GM12878 (cell line): Measurements from ENCODE around the gene NAP1L5. TPM values are rescaled to one million over a fixed set of nuclear protein-coding genes. Genes with fewer than 3 reads are reported as not detected.

Experiments
- ATAC-seq: fragments of 200-7000 bp; cut with Tn5 transposase; 3 replicates; pipeline ENCODE4 v1.9.1; 2020; ENCODE audit warnings: mild to moderate bottlenecking, moderate library complexity
- BruUV-seq: library from RNA; stranded (reverse); fragments of 400-500 nt; replicated peaks from 2 replicates; lab custom pipeline; 2021; lab: Mats Ljungman, UMichigan
- CTCF ChIA-PET: fragments of 300-600 bp; sonication (Branson Sonifier 250); formaldehyde crosslinking; extraction: SDS; loops from one replicate; lab custom pipeline; 2021; ENCODE audit warnings: inconsistent platforms; lab: Yijun Ruan, JAX
- POLR2A ChIA-PET: fragments of 350-600 bp; formaldehyde crosslinking; extraction: SDS; loops from one replicate; lab custom pipeline; 2021; ENCODE audit warnings: inconsistent platforms; lab: Charles Lee
- RAD21 ChIA-PET: fragments of 300-600 bp; sonication (Branson Sonifier 250); formaldehyde crosslinking; loops from one replicate; lab custom pipeline; 2023; ENCODE audit warnings: antibody characterized with exemption; ENCODE audit not compliant: unreplicated experiment; lab: Charles Lee
- SMC1A ChIA-PET: fragments of 300-600 bp; sonication (Branson Sonifier 250); formaldehyde crosslinking; loops from one replicate; lab custom pipeline; 2023; ENCODE audit not compliant: unreplicated experiment, uncharacterized antibody; lab: Charles Lee
- DNase-seq: peaks from one replicate; pipeline ENCODE4 v3.0.0-alpha.2; 2011; ENCODE audit warnings: low read depth, low spot score
- FAIRE-seq: peaks from 3 replicates; lab custom pipeline; 2011; peaks lifted over from hg19 to GRCh38; lab: Jason Lieb, UNC
- H2AFZ ChIP-seq: 2 replicates; pipeline ENCODE4 v1.6.0; 2011; ENCODE audit warnings: low read depth, low read length, control low read depth; ENCODE audit not compliant: control insufficient read depth
- H3K27ac ChIP-seq: 2 replicates; pipeline ENCODE4 v1.5.1; 2011; ENCODE audit warnings: control low read depth; ENCODE audit not compliant: control insufficient read depth, insufficient read depth
- H3K27me3 ChIP-seq, 2 experiments: replicated peaks in 1 of 2; 2 replicates each; pipeline versions ENCODE4 v1.6.0 to v1.6.1; 2011; ENCODE audit warnings: low read length in 1 of 2; ENCODE audit not compliant: control insufficient read depth in 2 of 2, insufficient read depth in 2 of 2
- H3K36me3 ChIP-seq, 2 experiments: 2 replicates each; pipeline ENCODE4 v1.5.1; 2011; ENCODE audit warnings: low read length in 1 of 2; ENCODE audit not compliant: control insufficient read depth in 2 of 2, insufficient read depth in 2 of 2
- H3K4me1 ChIP-seq: 2 replicates; pipeline ENCODE4 v1.6.1; 2011; ENCODE audit warnings: mild to moderate bottlenecking, low read length, moderate library complexity, mixed read lengths; ENCODE audit not compliant: control insufficient read depth, insufficient read depth
- H3K4me2 ChIP-seq: 2 replicates; pipeline ENCODE4 v1.6.0; 2011; ENCODE audit warnings: control low read depth; ENCODE audit not compliant: control insufficient read depth, insufficient read depth
- H3K4me3 ChIP-seq: fragments of 200-600 bp; sonication (generic); 2 replicates; pipeline ENCODE4 v1.5.1; 2016
- H3K79me2 ChIP-seq: 2 replicates; pipeline ENCODE4 v1.6.0; 2011; ENCODE audit warnings: low read length; ENCODE audit not compliant: control insufficient read depth, insufficient read depth
- H3K9ac ChIP-seq: 2 replicates; pipeline ENCODE4 v1.8.0; 2011; ENCODE audit warnings: low read length, control low read depth, mixed read lengths; ENCODE audit not compliant: control insufficient read depth, insufficient read depth
- H3K9me3 ChIP-seq: replicated peaks from 3 replicates; pipeline ENCODE4 v1.5.1; 2011; ENCODE audit warnings: mild to moderate bottlenecking, low read length; ENCODE audit not compliant: control insufficient read depth, insufficient read depth
- H4K20me1 ChIP-seq: 2 replicates; pipeline ENCODE4 v1.6.0; 2011; ENCODE audit not compliant: control insufficient read depth, insufficient read depth
- CHD2 ChIP-seq: IDR thresholded peaks from 2 replicates; pipeline ENCODE4 v1.6.1; 2011; ENCODE audit warnings: low read depth, low read length, improper control_type of control experiment, borderline replicate concordance
- DPF2 ChIP-seq: fragments of 450-650 bp; IDR thresholded peaks from 2 replicates; pipeline ENCODE4 v1.6.1; 2017; ENCODE audit warnings: mild to moderate bottlenecking
- EED ChIP-seq: sonication (generic); IDR thresholded peaks from 2 replicates; pipeline ENCODE4 v1.6.1; 2016; ENCODE audit warnings: antibody characterized with exemption, low read depth
- EGR1 ChIP-seq, 2 experiments: IDR thresholded peaks; 1 replicate in 1 of 2; 2 replicates in 1 of 2; pipeline ENCODE4 v1.6.1; 2011 to 2012; ENCODE audit warnings: low read depth in 2 of 2, low read length in 2 of 2, borderline replicate concordance in 1 of 2, mild to moderate bottlenecking in 1 of 2, moderate library complexity in 1 of 2
- FOS ChIP-seq: IDR thresholded peaks from 3 replicates; pipeline ENCODE4 v1.6.1; 2011; ENCODE audit warnings: borderline replicate concordance; ENCODE audit not compliant: insufficient read length; ENCODE audit errors: extremely low read depth
- FOXK2 ChIP-seq: fragments of 450-650 bp; IDR thresholded peaks from 2 replicates; pipeline ENCODE4 v1.6.1; 2017; ENCODE audit warnings: mild to moderate bottlenecking, moderate library complexity
- HDGF ChIP-seq: fragments of 450-650 bp; IDR thresholded peaks from 2 replicates; pipeline ENCODE4 v1.6.1; 2016; ENCODE audit warnings: antibody characterized with exemption
- KAT2A ChIP-seq: conservative IDR thresholded peaks from 2 replicates; pipeline ENCODE4 v1.6.1; 2011; ENCODE audit warnings: low read depth, low read length; ENCODE audit not compliant: control insufficient read depth
- MEF2A ChIP-seq: IDR thresholded peaks from 2 replicates; pipeline ENCODE4 v1.6.1; 2011; ENCODE audit warnings: low read depth, mild to moderate bottlenecking, low read length, moderate library complexity; ENCODE audit not compliant: insufficient read depth
- NKRF ChIP-seq: fragments of 450-650 bp; conservative IDR thresholded peaks from 2 replicates; pipeline ENCODE4 v1.6.1; 2017; ENCODE audit warnings: mild to moderate bottlenecking, moderate library complexity
- NRF1 ChIP-seq: conservative IDR thresholded peaks from 2 replicates; pipeline ENCODE4 v1.6.1; 2011; ENCODE audit warnings: mild to moderate bottlenecking, low read depth, low read length, improper control_type of control experiment
- PKNOX1 ChIP-seq: fragments of 450-650 bp; IDR thresholded peaks from 2 replicates; pipeline ENCODE4 v1.6.1; 2016; ENCODE audit warnings: mild to moderate bottlenecking
- RELA ChIP-seq: fragments of 450-650 bp; IDR thresholded peaks from 2 replicates; pipeline ENCODE4 v1.8.0; 2014; ENCODE audit warnings: borderline replicate concordance; ENCODE audit not compliant: partially characterized antibody
- SMAD5 ChIP-seq: IDR thresholded peaks from 2 replicates; pipeline ENCODE4 v1.6.1; 2016; ENCODE audit warnings: antibody characterized with exemption, low read depth
- SMARCA5 ChIP-seq: fragments of 450-650 bp; IDR thresholded peaks from 2 replicates; pipeline ENCODE4 v1.6.1; 2017; ENCODE audit warnings: mild to moderate bottlenecking
- STAT1 ChIP-seq: fragments of 450-650 bp; conservative IDR thresholded peaks from 2 replicates; pipeline ENCODE4 v1.6.1; 2014; ENCODE audit warnings: antibody characterized with exemption, mild to moderate bottlenecking
- TCF12 ChIP-seq: IDR thresholded peaks from 2 replicates; pipeline ENCODE4 v1.6.1; 2011; ENCODE audit warnings: low read depth, mild to moderate bottlenecking, low read length
- TCF7 ChIP-seq: IDR thresholded peaks from 2 replicates; pipeline ENCODE4 v1.6.1; 2014; ENCODE audit warnings: antibody characterized with exemption, borderline replicate concordance
- in situ Hi-C: fragments of 300-500 bp; cut with MboI; formaldehyde crosslinking; loops from 9 replicates; pipeline ENCODE4 v1.14.3; 2018; ENCODE audit warnings: mixed read lengths
- intact Hi-C: fragments of 100-400 bp; cut with micrococcal nuclease; formaldehyde crosslinking; loops from one replicate; pipeline ENCODE4 v1.14.2; 2022; ENCODE audit not compliant: unreplicated experiment
- polyA plus RNA-seq, 11 experiments: library from polyadenylated mRNA; depleted of rRNA in 4 of 11; unstranded in 6 of 11; stranded (reverse) in 5 of 11; fragments of >200 nt; fragmentation: Nextera tagmentation in 4 of 11; fragmentation: Illumina TruSeq in 1 of 11; extraction: Ambion mirVana in 4 of 11; extraction: Trizol in 1 of 11; gene quantifications; 1 replicate in 1 of 11; 2 replicates in 10 of 11; pipeline versions ENCODE4 v1.2.1 to v1.2.3, GENCODE V29; 2011 to 2016; ENCODE audit warnings: inconsistent platforms in 2 of 11, missing spikeins in 2 of 11, low read depth in 1 of 11
- total RNA-seq, 4 experiments: library from RNA; depleted of rRNA in 3 of 4; stranded (reverse); fragments of >200 nt in 3 of 4; fragmentation: Illumina TruSeq in 1 of 4; extraction: Trizol in 1 of 4; gene quantifications; 2 replicates each; pipeline versions ENCODE4 v1.2.1 to v1.2.3, GENCODE V29; 2013 to 2021
- TF ChIP-seq, protein P1 (sequence below): IDR thresholded peaks from 2 replicates; pipeline ENCODE4 v1.6.1; 2011; ENCODE audit warnings: borderline replicate concordance, low read depth, mild to moderate bottlenecking, moderate library complexity, low read length; ENCODE audit not compliant: insufficient read depth, poor library complexity, severe bottlenecking
- TF ChIP-seq, protein P2 (sequence below): fragments of 450-650 bp; IDR thresholded peaks from 2 replicates; pipeline ENCODE4 v1.6.1; 2017; ENCODE audit warnings: mild to moderate bottlenecking

Gene NAP1L5
- total and polyA plus RNA-seq, 10 of the 15 experiments (the other 5 are each of a cell fraction or from before 2014, with no cell fraction given): 2.1 to 5.3 (median 3.7) TPM

- FAIRE-seq: no peak
- no peak for ATAC-seq
- no peaks in the 10 kb centered on the region for H3K36me3 ChIP-seq
These were observed 37.8 kb downstream of the NAP1L5 start for GRCh38 chr4:88659890-88660208.

More at GRCh38 chr4:88659890-88660208, 37.8 kb downstream of the NAP1L5 start:
- BruUV-seq: no TSS peak
- no peak overlapping the region for H3K4me2 ChIP-seq
- no peaks in the 10 kb centered on the region for H3K4me1 ChIP-seq
- POLR2A ChIA-PET: no interaction called here
- H4K20me1 ChIP-seq: no peaks in the 10 kb centered on the region
- no peak overlapping the region for H3K9ac ChIP-seq
- H2AFZ ChIP-seq: no peak overlapping the region
- H3K4me3 ChIP-seq: no peak overlapping the region
- no peak overlapping the region for H3K27ac ChIP-seq
- RAD21 ChIA-PET: interaction anchor here (0.9 to 1.5 kb wide), 6 partner anchors 13 to 134 kb away, joined by 3 to 26 read pairs (median 8); no protein-coding TSS in a partner anchor
- H3K79me2 ChIP-seq: no peaks in the 10 kb centered on the region
- DNase-seq: no peak
- SMC1A ChIA-PET: interaction anchor here (0.7 to 1.4 kb wide), 6 partner anchors 9 to 133 kb away, joined by 3 to 30 read pairs (median 3); no protein-coding TSS in a partner anchor
- in situ Hi-C loops: loop anchor here (5.0 kb wide), 1 partner anchor 123 kb away; no protein-coding TSS in a partner anchor
- CTCF ChIA-PET: interaction anchor here (0.6 to 3.5 kb wide), 12 partner anchors 13 to 364 kb away, joined by 3 to 64 read pairs (median 6); partner anchors contain the start of genes HERC3 and PYURF
- intact Hi-C loops: loop anchor here (1.0 kb wide), 1 partner anchor 121 kb away; no protein-coding TSS in a partner anchor
- H3K27me3 ChIP-seq: no peaks in the 10 kb centered on the region
- H3K9me3 ChIP-seq: no peaks in the 10 kb centered on the region
- TF ChIP-seq TCF7 (no peak), SMARCA5 (no peak), HDGF (no peak), KAT2A (no peak), SMAD5 (no peak), EGR1 (IDR thresholded peaks at IDR 0.05; ENCODE audit: borderline replicate concordance in 1 of 2, low read depth in 2 of 2, low read length in 2 of 2) (no peak), CHD2 (no peak), NKRF (no peak), TCF12 (no peak), EED (no peak), MEF2A (no peak), STAT1 (no peak), FOS (no peak), RELA (no peak), PKNOX1 (no peak), NRF1 (no peak), FOXK2 (no peak), DPF2 (no peak)
- TF ChIP-seq, protein P1, sequence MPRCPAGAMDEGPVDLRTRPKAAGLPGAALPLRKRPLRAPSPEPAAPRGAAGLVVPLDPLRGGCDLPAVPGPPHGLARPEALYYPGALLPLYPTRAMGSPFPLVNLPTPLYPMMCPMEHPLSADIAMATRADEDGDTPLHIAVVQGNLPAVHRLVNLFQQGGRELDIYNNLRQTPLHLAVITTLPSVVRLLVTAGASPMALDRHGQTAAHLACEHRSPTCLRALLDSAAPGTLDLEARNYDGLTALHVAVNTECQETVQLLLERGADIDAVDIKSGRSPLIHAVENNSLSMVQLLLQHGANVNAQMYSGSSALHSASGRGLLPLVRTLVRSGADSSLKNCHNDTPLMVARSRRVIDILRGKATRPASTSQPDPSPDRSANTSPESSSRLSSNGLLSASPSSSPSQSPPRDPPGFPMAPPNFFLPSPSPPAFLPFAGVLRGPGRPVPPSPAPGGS: no peak
- TF ChIP-seq, protein P2, sequence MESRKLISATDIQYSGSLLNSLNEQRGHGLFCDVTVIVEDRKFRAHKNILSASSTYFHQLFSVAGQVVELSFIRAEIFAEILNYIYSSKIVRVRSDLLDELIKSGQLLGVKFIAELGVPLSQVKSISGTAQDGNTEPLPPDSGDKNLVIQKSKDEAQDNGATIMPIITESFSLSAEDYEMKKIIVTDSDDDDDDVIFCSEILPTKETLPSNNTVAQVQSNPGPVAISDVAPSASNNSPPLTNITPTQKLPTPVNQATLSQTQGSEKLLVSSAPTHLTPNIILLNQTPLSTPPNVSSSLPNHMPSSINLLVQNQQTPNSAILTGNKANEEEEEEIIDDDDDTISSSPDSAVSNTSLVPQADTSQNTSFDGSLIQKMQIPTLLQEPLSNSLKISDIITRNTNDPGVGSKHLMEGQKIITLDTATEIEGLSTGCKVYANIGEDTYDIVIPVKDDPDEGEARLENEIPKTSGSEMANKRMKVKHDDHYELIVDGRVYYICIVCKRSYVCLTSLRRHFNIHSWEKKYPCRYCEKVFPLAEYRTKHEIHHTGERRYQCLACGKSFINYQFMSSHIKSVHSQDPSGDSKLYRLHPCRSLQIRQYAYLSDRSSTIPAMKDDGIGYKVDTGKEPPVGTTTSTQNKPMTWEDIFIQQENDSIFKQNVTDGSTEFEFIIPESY: no peak
